Mammary epithelial cell (primary cell): ENCODE data around the gene PTGES.

Source experiments
- CTCF ChIP-seq, 2 donors: IDR thresholded peaks in 1 of 2; conservative IDR thresholded peaks in 1 of 2; 2 replicates each; pipeline ENCODE4 v1.5.1; 2011 to 2012; ENCODE audit warnings: inconsistent platforms in 2 of 2, low read length in 2 of 2, mild to moderate bottlenecking in 2 of 2, control low read depth in 1 of 2, low read depth in 1 of 2; ENCODE audit not compliant: insufficient read depth in 1 of 2; ENCODE audit errors: extremely low read depth in 1 of 2
- EZH2 ChIP-seq: IDR thresholded peaks from 2 replicates; pipeline ENCODE4 v1.6.1; 2012; ENCODE audit warnings: low read length, inconsistent platforms, borderline replicate concordance

GRCh38 chr9:129709438-129710168 lies 43.2 kb downstream of the PTGES start:
- TF ChIP-seq CTCF (conservative IDR thresholded peaks at IDR 0.05 in 1 of 2, IDR thresholded peaks at IDR 0.05 in 1 of 2; ENCODE audit: extremely low read depth in 1 of 2, insufficient read depth in 1 of 2, low read depth in 1 of 2, low read length in 2 of 2) (no peak), EZH2 (no peak)
